Adrenal gland (tissue), 5 donors: ENCODE data around the gene TTLL11.

ENCODE experiments used
- POLR2A ChIP-seq, 2 donors: fragments of 450-650 bp; IDR thresholded peaks; one replicate each; pipeline ENCODE4 v1.6.1; 2017; ENCODE audit warnings: antibody characterized with exemption in 2 of 2, mild to moderate bottlenecking in 2 of 2, moderate library complexity in 1 of 2
- TF ChIP-seq, protein P1 (sequence below), 6 experiments: fragments of 450-650 bp in 4 of 6; fragments of 200-600 bp in 2 of 6; sonication (generic) in 1 of 6; IDR thresholded peaks; 1 replicate in 5 of 6; 2 replicates in 1 of 6; pipeline versions ENCODE4 v1.5.1 to v1.8.0; 2016 to 2021; ENCODE audit warnings: antibody characterized with exemption in 6 of 6, mild to moderate bottlenecking in 2 of 6, moderate library complexity in 1 of 6
- donor health status: DM: no; HTN: no; CAD: no.

DNA sequence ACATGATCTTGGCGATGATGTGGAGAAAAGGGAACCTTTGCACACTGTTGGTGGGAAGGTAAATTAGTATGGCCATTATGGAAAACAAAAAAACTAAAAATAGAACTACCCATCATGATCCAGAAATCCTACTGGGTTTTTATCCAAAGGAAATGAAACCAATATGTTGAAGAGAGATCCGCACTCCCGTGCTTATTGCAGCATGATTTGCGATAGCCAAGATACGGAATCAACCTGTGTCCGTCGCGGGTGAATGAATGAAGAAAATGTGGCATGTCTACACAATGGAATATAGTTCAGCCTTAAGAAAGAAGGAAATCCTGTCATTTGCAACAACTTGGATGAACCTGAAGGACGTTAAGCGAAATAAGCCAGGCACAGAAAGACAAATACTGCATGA, 84.5 kb downstream of the TTLL11 start:
- TF ChIP-seq POLR2A (IDR thresholded peaks at IDR 0.05), result no peak
- TF ChIP-seq, protein P1, sequence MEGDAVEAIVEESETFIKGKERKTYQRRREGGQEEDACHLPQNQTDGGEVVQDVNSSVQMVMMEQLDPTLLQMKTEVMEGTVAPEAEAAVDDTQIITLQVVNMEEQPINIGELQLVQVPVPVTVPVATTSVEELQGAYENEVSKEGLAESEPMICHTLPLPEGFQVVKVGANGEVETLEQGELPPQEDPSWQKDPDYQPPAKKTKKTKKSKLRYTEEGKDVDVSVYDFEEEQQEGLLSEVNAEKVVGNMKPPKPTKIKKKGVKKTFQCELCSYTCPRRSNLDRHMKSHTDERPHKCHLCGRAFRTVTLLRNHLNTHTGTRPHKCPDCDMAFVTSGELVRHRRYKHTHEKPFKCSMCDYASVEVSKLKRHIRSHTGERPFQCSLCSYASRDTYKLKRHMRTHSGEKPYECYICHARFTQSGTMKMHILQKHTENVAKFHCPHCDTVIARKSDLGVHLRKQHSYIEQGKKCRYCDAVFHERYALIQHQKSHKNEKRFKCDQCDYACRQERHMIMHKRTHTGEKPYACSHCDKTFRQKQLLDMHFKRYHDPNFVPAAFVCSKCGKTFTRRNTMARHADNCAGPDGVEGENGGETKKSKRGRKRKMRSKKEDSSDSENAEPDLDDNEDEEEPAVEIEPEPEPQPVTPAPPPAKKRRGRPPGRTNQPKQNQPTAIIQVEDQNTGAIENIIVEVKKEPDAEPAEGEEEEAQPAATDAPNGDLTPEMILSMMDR (IDR thresholded peaks at IDR 0.05), result no peak
